Motor neuron (in vitro differentiated cells): Measurements from ENCODE around the gene GABRG3. TPM values are rescaled to one million over a fixed set of nuclear protein-coding genes. Genes with fewer than 3 reads are reported as not detected.

Source experiments
- ATAC-seq, 8 experiments: fragments of 200-7000 bp; cut with Tn5 transposase; replicated peaks in 6 of 8; 2 replicates each; pipeline ENCODE4 v1.8.0; 2021; ENCODE audit warnings: mild to moderate bottlenecking in 8 of 8, moderate library complexity in 8 of 8
- H3K27ac ChIP-seq, 2 donors: fragments of 250-450 bp; sonication (Bioruptor Pico); 2 replicates each; pipeline ENCODE4 v1.9.0; 2021; ENCODE audit warnings: antibody characterized with exemption in 2 of 2, mild to moderate bottlenecking in 2 of 2, moderate library complexity in 1 of 2
- H3K4me1 ChIP-seq, 2 donors: fragments of 250-450 bp; sonication (Bioruptor Pico); replicated peaks in 1 of 2; 2 replicates each; pipeline ENCODE4 v1.6.1; 2021; ENCODE audit warnings: antibody characterized with exemption in 2 of 2, mild to moderate bottlenecking in 2 of 2, moderate library complexity in 1 of 2
- H3K4me3 ChIP-seq, 5 donors: fragments of 250-450 bp; sonication (Bioruptor Pico); 2 replicates each; pipeline ENCODE4 v1.9.0; 2021; ENCODE audit warnings: antibody characterized with exemption in 5 of 5, mild to moderate bottlenecking in 5 of 5, moderate library complexity in 4 of 5
- WGBS, 10 experiments: fragments of 450-650 bp; shearing (Covaris generic); methylation state at CpG; one replicate each; pipeline ENCODE4 v1.0.0; 2022; 5-methylcytosine and 5-hydroxymethylcytosine counted together
- in situ Hi-C, 9 experiments: fragments of 400-800 bp; cut with MboI; loops; one replicate each; pipeline ENCODE4 v1.15.0; 2021; ENCODE audit warnings: low sequenced_read_pairs in 9 of 9, low pct_unique_long_range_greater_than_20kb in 2 of 9; ENCODE audit not compliant: unreplicated experiment in 9 of 9
- total RNA-seq, 8 experiments: library from RNA; unstranded; fragments of 300-600 nt; gene quantifications; 2 replicates each; pipeline versions ENCODE4 v1.2.3 to v1.2.4, GENCODE V29; 2022

Gene GABRG3
- 1 to 10 TPM in 4 of 8 experiments, under 1 TPM in 4; 0.04 to 3.4 (median 0.88) TPM for total RNA-seq

DNA sequence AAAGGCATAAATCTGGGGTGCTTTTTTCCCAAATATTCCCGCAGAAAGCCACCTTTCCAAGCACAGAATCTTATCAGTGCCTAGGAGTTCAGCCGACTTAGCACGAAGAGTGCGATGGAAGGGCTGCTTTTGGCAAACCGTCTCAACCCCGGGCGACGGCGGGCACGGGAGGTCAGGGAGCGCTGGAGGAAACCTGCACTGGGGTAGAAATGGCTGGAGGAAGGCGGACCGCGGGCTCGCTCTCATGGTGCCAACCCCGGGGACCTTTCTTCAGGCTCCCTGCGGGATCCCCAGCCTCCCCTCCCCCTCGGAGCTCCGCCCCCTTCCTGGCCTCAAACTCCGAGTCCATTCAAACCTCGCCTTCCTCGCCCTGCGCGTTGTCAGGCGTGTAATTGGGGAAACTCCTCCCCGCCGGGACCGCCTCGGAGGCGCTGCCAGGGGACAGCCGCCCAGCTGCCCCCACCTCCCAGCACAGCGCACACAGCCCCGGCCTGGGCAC lies at the start of gene GABRG3:
Gene GABRG3, plus strand, starts transcription at position 470 of the 499 bp plus-strand sequence.
- H3K4me3 ChIP-seq, result peak within 1 kb of the TSS; percentile 49 to 64 (median 51)
- ATAC-seq, result peak in 6 of 8 experiments; percentile 57 to 89 (median 80)
- in situ Hi-C loops, result no loop called here
- WGBS, 10 experiments, result 0 to 60% (median 6%) methylated on average over 1 to 11 of the region's 33 CpGs; no CpG with 5 or more reads in 5 of the 10 experiments
- H3K27ac ChIP-seq, result no peak within 1 kb of the TSS
- peaks cover 0 to 2% of the 10 kb centered on the region in 2 donors for H3K4me1 ChIP-seq

DNA sequence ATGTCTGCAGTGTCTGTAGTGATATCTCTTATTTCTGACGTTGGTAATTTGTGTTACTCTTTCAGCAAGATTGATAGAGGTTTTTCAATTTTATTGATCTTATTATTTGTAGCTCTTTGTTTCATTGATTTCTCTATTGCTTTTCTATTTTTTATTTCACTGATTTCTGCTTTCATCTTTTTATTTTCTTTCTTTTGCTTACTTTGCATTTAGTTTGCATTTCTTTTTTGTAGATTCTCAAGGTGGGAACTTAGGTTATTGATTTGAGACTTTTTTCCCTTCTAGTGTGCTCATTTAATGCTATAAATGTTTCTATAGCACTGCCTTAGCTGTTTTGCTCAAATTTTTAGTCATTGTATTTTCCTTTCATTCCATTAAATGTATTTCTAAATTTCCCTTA lies 49.5 kb upstream of the GABRG3 start:
- H3K4me1 ChIP-seq, result no peaks in the 10 kb centered on the region
- WGBS, 10 experiments, result 0 to 100% (median 56%) methylated on average over 1 of the region's 1 CpG; no CpG with 5 or more reads in 2 of the 10 experiments
- in situ Hi-C loops, result no loop called here
- no peak overlapping the region for H3K27ac ChIP-seq
- H3K4me3 ChIP-seq, result no peak overlapping the region
- ATAC-seq, result no peak

DNA sequence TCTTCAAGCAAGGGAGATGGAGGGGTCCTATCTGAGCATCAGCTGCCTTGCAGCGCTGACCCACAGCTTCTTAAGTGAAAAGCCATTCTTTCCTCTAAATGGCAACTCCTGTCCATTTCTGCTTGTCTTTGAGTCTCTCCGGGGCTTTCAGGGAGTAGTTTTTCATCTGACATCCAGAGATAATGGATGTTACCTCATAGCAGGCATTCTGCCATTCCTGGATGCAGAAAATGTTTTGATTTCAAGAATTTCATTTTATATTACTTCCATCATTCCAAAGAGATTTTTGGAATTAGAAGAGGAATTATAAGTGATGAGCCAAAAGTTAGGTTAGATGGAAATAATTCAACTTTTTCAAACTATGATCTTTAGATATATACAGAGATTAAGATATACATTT lies 44.9 kb upstream of the GABRG3 start:
- no peak overlapping the region for H3K27ac ChIP-seq
- in situ Hi-C loops, result no loop called here
- WGBS, 10 experiments, result 0 to 91% (median 22%) methylated on average over 1 to 2 of the region's 2 CpGs; no CpG with 5 or more reads in 4 of the 10 experiments
- no peak for ATAC-seq
- H3K4me1 ChIP-seq, result no peaks in the 10 kb centered on the region
- no peak overlapping the region for H3K4me3 ChIP-seq

GRCh38 chr15:26928051-26928450 lies 42.9 kb upstream of the GABRG3 start:
- in situ Hi-C loops, result no loop called here
- WGBS, 10 experiments, result 0 to 100% (median 83%) methylated on average over 1 to 8 of the region's 8 CpGs
- Histone ChIP-seq H3K4me3 (no peak overlapping the region), H3K27ac (no peak overlapping the region), H3K4me1 (no peaks in the 10 kb centered on the region)
- no peak for ATAC-seq

DNA sequence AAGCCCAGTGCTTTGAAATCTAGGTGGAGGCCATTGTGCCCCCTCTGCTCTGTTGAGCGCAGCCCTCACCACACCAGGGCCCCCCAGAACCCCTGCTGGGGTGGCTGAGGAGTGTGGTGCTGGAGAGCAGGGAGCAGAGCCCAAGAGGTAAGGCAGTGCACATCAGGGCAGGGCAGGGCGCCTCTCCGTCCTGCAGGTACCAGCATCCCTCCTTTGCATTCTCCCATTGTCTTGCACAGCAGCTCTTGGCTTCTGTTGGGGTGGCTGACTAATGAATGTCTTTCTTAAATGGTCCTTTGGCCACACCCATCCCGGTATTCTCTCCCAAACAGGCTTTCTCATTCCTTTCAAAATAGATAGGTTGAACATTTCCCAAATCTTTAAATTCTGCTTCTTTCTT lies 41.4 kb upstream of the GABRG3 start:
- no peak for ATAC-seq
- Histone ChIP-seq H3K4me1 (peaks cover 0 to 3% of the 10 kb centered on the region in 2 donors), H3K27ac (no peak overlapping the region), H3K4me3 (no peak overlapping the region)
- in situ Hi-C loops, result no loop called here
- WGBS, 10 experiments, result 40 to 97% (median 72%) methylated on average over 1 to 3 of the region's 4 CpGs; no CpG with 5 or more reads in 1 of the 10 experiments

DNA sequence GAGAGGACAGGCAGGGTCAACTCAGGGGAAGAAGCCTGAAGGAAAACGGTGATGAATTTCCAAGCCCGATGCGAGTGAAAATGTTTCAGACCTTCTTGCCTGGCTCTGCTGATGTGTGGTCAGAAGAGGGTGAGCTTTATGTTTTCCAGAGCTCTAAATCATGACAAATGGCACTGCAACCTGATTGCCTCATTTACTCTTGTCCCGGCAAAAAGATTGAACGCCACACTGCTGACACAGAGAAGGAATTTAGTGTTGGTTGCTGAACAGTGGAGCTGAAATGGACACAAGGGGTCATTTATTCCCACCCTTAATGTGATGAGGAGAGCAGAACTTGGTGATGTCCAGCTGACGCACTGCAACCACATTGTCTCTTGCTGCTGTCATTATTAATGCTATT lies 36.1 kb upstream of the GABRG3 start:
- 18 to 80% (median 60%) methylated on average over 1 to 5 of the region's 6 CpGs; no CpG with 5 or more reads in 2 of the 10 experiments for WGBS, 10 experiments
- in situ Hi-C loops, result no loop called here
- H3K4me3 ChIP-seq, result no peak overlapping the region

DNA sequence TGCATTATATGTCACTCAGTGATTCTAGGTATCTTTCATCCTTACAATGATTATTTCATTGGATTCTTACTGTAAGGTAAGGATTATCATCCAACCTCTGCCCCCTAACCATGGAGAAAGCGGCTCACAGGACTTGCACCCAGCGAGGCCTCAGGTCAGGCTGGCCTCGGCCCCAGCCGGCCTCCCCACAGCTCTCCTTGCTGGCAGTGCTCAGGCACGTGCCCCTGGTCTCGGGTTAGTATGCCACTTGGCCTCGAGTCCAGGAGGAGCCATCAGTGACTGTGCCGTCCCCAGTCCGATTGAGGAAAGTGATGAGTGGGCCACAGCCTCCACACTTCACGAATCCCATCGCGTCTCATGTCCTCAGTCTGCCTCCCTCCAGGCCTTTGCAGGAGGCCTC lies 35.7 kb upstream of the GABRG3 start:
- in situ Hi-C loops, result no loop called here
- no peak overlapping the region for H3K4me3 ChIP-seq
- WGBS, 10 experiments, result 24 to 97% (median 93%) methylated on average over 3 to 10 of the region's 12 CpGs; no CpG with 5 or more reads in 5 of the 10 experiments
- no peak for ATAC-seq
- H3K27ac ChIP-seq, result no peak overlapping the region
- H3K4me1 ChIP-seq, result peaks cover 0 to 8% of the 10 kb centered on the region in 2 donors

More for the DNA sequence above, 36.1 kb upstream of the GABRG3 start:
- H3K4me1 ChIP-seq, result peaks cover 0 to 8% of the 10 kb centered on the region in 2 donors
- peak in 5 of 8 experiments; percentile 24 to 85 (median 60) for ATAC-seq
- H3K27ac ChIP-seq, result peak overlapping the region in 1 of 2 donors; percentile 46

DNA sequence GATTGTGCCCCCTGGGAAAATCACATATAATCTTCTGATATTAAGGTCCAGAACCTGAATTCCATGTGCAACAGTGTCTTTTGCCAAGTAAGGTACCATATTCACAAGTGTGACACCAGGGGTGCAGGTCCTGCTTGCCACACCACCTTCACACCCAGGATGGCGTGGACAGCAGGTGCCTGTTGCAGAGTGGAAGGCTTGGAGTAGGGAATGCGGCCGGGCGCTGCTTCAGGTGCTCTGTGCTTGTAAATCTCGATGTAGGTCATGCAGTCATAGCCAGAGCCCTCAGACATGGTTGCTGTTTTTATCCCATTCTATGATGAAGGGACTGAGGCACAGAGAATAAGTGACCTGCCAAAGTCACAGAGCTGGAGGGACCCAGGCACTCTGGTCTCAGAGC lies 34.5 kb upstream of the GABRG3 start:
- in situ Hi-C loops, result no loop called here
- 0 to 89% (median 49%) methylated on average over 1 to 4 of the region's 5 CpGs; no CpG with 5 or more reads in 6 of the 10 experiments for WGBS, 10 experiments

GRCh38 chr15:26937134-26937533 lies 33.8 kb upstream of the GABRG3 start:
- peaks cover 5 to 8% of the 10 kb centered on the region in 2 donors for H3K4me1 ChIP-seq
- no peak overlapping the region for H3K27ac ChIP-seq
- no peak overlapping the region for H3K4me3 ChIP-seq
- WGBS, 10 experiments, result 73 to 100% (median 91%) methylated on average over 1 to 6 of the region's 13 CpGs; no CpG with 5 or more reads in 4 of the 10 experiments
- in situ Hi-C loops, result no loop called here
- ATAC-seq, result no peak

More for the DNA sequence above, 34.5 kb upstream of the GABRG3 start:
- no peak for ATAC-seq
- Histone ChIP-seq H3K4me3 (no peak overlapping the region), H3K4me1 (peaks cover 5 to 8% of the 10 kb centered on the region in 2 donors), H3K27ac (no peak overlapping the region)

DNA sequence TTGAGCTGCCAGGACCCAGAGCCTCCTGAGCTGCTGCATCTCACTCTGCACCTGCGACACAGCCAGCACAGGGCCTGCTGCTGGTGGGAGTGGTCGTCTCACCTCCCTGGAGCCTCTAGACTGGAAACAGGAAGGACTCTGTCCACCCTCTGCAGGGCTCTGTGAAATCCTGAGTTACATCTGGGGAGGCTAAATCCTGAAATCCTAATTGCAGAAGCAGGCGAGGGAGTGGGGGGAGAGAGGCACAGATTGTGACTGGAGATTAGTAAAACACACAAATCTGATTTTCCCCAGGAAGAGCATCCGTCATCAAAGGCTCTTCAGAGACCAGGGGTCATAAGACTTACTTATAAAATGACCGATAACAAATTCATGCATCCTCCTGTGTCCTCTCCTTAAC lies 31.6 kb upstream of the GABRG3 start:
- Histone ChIP-seq H3K27ac (no peak overlapping the region), H3K4me1 (peaks cover 5 to 8% of the 10 kb centered on the region in 2 donors), H3K4me3 (no peak overlapping the region)
- 63 to 100% (median 88%) methylated on average over 1 to 4 of the region's 5 CpGs; no CpG with 5 or more reads in 4 of the 10 experiments for WGBS, 10 experiments
- in situ Hi-C loops, result no loop called here
- ATAC-seq, result no peak

DNA sequence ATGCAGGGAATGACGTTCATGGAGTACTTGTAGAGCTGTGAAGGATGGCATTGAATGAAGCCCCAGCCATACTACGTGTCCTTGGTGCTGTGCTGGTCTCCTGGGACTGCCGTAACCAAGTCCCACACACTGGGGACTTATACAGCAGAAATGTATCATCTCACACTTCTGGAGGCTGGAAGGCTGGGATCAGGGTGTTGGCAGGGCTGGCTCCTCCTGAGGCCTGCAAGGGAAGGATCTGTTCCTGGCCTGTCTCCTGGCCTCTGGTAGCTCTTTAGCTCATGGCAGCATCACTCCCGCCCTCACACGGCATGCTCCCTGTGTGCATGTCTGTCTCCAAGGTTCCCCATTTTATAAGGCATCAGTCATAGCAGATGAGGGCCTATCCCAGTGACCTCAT lies 29.5 kb upstream of the GABRG3 start:
- Histone ChIP-seq H3K27ac (no peak overlapping the region), H3K4me3 (no peak overlapping the region), H3K4me1 (peaks cover 0 to 5% of the 10 kb centered on the region in 2 donors)
- WGBS, 10 experiments, result 0 to 100% (median 84%) methylated on average over 1 to 3 of the region's 5 CpGs; no CpG with 5 or more reads in 6 of the 10 experiments
- in situ Hi-C loops, result no loop called here
- peak in 1 of 8 experiments; percentile 77 for ATAC-seq

DNA sequence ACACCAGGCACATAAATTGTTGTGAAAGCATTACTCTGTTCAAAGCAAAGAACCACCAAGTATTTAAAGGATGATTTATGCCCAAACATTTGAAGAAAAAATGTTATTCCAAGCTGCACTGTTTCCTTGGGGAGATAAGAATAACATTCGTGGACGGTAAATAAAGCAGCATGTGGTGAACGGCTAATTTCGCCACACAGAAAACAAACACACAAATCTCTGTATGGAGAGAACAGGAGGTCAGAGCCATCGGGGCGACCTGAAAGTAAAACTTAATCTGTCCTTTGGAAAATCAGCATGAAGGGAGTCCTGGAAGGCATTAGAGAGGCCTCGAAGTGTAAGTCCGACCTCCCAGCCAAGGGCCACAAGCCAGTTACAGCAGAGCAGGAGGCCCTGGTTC lies 27.1 kb upstream of the GABRG3 start:
- peaks cover 0 to 5% of the 10 kb centered on the region in 2 donors for H3K4me1 ChIP-seq
- WGBS, 10 experiments, result 7 to 87% (median 58%) methylated on average over 2 to 6 of the region's 8 CpGs; no CpG with 5 or more reads in 3 of the 10 experiments
- H3K27ac ChIP-seq, result no peak overlapping the region
- in situ Hi-C loops, result no loop called here
- H3K4me3 ChIP-seq, result no peak overlapping the region
- no peak for ATAC-seq

DNA sequence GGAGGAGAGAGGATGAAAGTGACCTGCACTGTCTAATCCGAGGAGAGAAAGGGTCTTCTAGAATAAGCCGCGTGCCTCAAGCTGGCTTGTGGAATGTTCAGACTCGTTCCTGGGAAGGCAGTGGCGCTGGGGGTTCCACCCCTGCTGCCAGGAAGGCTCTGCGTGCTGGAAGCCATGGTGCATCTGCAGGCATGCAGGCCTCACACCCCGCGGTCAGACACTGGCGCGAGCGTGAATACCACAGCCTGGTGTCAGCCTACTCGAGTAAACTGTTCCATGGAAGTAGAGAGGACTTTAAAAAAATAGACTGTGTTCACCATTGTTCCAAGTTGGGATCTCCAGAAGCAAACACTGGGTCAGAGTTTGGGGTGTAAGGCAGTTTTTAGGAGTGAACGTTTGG lies 25.9 kb upstream of the GABRG3 start:
- no peak overlapping the region for H3K4me3 ChIP-seq
- H3K4me1 ChIP-seq, result peaks cover 0 to 5% of the 10 kb centered on the region in 2 donors
- ATAC-seq, result no peak
- in situ Hi-C loops, result no loop called here
- WGBS, 10 experiments, result 52 to 100% (median 84%) methylated on average over 1 to 8 of the region's 13 CpGs; no CpG with 5 or more reads in 2 of the 10 experiments
- no peak overlapping the region for H3K27ac ChIP-seq

- Histone ChIP-seq H3K4me1 (no peaks in the 10 kb centered on the region), H3K27ac (no peak overlapping the region), H3K4me3 (no peak overlapping the region)
- 0 to 96% (median 85%) methylated on average over 1 to 2 of the region's 2 CpGs for WGBS, 10 experiments
- in situ Hi-C loops, result no loop called here
- no peak for ATAC-seq
Observed at GRCh38 chr15:26950001-26950400, 21.0 kb upstream of the GABRG3 start.
